K562 (cell line): ENCODE results near the gene TMEM38B. TPM values are rescaled to one million over a fixed set of nuclear protein-coding genes. Genes with fewer than 3 reads are reported as not detected.
"Not testable (repeated sequence)": the region's sequence is repeated elsewhere in the genome, so short reads cannot be mapped to it uniquely, and the experiment has no call there.

Experiments used
- ATAC-seq: fragments of 200-7000 bp; cut with Tn5 transposase; 3 replicates; pipeline ENCODE4 v1.9.1; 2020; ENCODE audit warnings: moderate library complexity
- BruUV-seq: library from RNA; stranded (reverse); fragments of 400-500 nt; replicated peaks from 2 replicates; lab custom pipeline; 2021; lab: Mats Ljungman, UMichigan
- CTCF ChIA-PET: fragments of 300-600 bp; formaldehyde crosslinking; extraction: SDS; loops from one replicate; lab custom pipeline; 2021; ENCODE audit warnings: low intra/inter-chr PET ratio; lab: Yijun Ruan, JAX
- POLR2A ChIA-PET: fragments of 300-600, 350-650 bp; sonication (Branson Sonifier 250); formaldehyde crosslinking; extraction: SDS; loops from one replicate; lab custom pipeline; 2021; ENCODE audit warnings: antibody characterized with exemption, inconsistent platforms; lab: Yijun Ruan, JAX
- DNase-seq, 4 experiments: peaks; one replicate each; pipeline versions ENCODE4 v3.0.0 to v3.0.0-alpha.2; 2011 to 2018; ENCODE audit warnings: low spot score in 3 of 4, mixed read lengths in 3 of 4; ENCODE audit errors: extremely low read depth in 1 of 4
- FAIRE-seq: peaks from 2 replicates; lab custom pipeline; 2011; peaks lifted over from hg19 to GRCh38; lab: Jason Lieb, UNC
- H2AFZ ChIP-seq: 2 replicates; pipeline ENCODE4 v1.6.0; 2011; ENCODE audit warnings: low read depth, low read length, control low read depth, inconsistent platforms
- H3K27ac ChIP-seq: fragments of 200-600 bp; 3 replicates; pipeline ENCODE4 v1.8.0; 2011; ENCODE audit warnings: low read depth, mild to moderate bottlenecking, control low read depth, inconsistent platforms, low read length, moderate library complexity, mixed read lengths; ENCODE audit errors: extremely low read depth
- H3K27me3 ChIP-seq, 2 experiments: fragments of 300-600 bp in 1 of 2; 2 replicates in 1 of 2; 3 replicates in 1 of 2; pipeline versions ENCODE4 v1.6.0 to v1.8.0; 2011; ENCODE audit warnings: inconsistent platforms in 2 of 2, low read length in 2 of 2, mild to moderate bottlenecking in 1 of 2, mixed read lengths in 1 of 2, moderate library complexity in 1 of 2; ENCODE audit not compliant: control insufficient read depth in 2 of 2, insufficient read depth in 2 of 2
- H3K36me3 ChIP-seq: fragments of 300-600 bp; 3 replicates; pipeline ENCODE4 v1.8.0; 2011; ENCODE audit warnings: mild to moderate bottlenecking, low read length, inconsistent platforms; ENCODE audit not compliant: control insufficient read depth, insufficient read depth
- H3K4me1 ChIP-seq, 2 experiments: fragments of 200-600 bp in 1 of 2; replicated peaks in 1 of 2; 2 replicates in 1 of 2; 3 replicates in 1 of 2; pipeline versions ENCODE4 v1.5.1 to v1.8.0; 2011; ENCODE audit warnings: inconsistent platforms in 2 of 2, low read length in 2 of 2, mild to moderate bottlenecking in 1 of 2, mixed read lengths in 1 of 2, moderate library complexity in 1 of 2; ENCODE audit not compliant: control insufficient read depth in 2 of 2, insufficient read depth in 2 of 2
- H3K4me2 ChIP-seq: 2 replicates; pipeline ENCODE4 v1.6.1; 2011; ENCODE audit warnings: low read length, control low read depth, inconsistent platforms, mixed read lengths; ENCODE audit not compliant: insufficient read depth
- H3K4me3 ChIP-seq: fragments of 200-600 bp; sonication (generic), shearing (Covaris generic); 2 replicates; pipeline ENCODE4 v1.5.1; 2016; ENCODE audit warnings: control low read depth, inconsistent platforms
- H3K79me2 ChIP-seq: fragments of 200-600 bp; 3 replicates; pipeline ENCODE4 v1.8.0; 2011; ENCODE audit warnings: low read length, inconsistent platforms; ENCODE audit not compliant: control insufficient read depth, insufficient read depth
- H3K9ac ChIP-seq, 2 experiments: 2 replicates each; pipeline versions ENCODE4 v1.6.0 to v1.6.1; 2011; ENCODE audit warnings: low read depth in 2 of 2, low read length in 2 of 2, control low read depth in 1 of 2, inconsistent platforms in 1 of 2, mild to moderate bottlenecking in 1 of 2, mixed read lengths in 1 of 2; ENCODE audit not compliant: insufficient read depth in 1 of 2
- H3K9me1 ChIP-seq: one replicate; pipeline ENCODE4 v1.6.0; 2011; ENCODE audit warnings: inconsistent platforms, mild to moderate bottlenecking, low read length, moderate library complexity; ENCODE audit not compliant: control insufficient read depth, insufficient read depth
- H3K9me3 ChIP-seq: replicated peaks from 2 replicates; pipeline ENCODE4 v1.5.1; 2011; ENCODE audit warnings: low read depth, low read length, inconsistent platforms; ENCODE audit not compliant: control insufficient read depth, insufficient read depth
- H4K20me1 ChIP-seq: replicated peaks from 2 replicates; pipeline ENCODE4 v1.6.1; 2011; ENCODE audit warnings: low read length, inconsistent platforms, mixed read lengths; ENCODE audit not compliant: control insufficient read depth, insufficient read depth
- ARID1B ChIP-seq: fragments of 450-650 bp; IDR thresholded peaks from 2 replicates; pipeline ENCODE4 v1.6.1; 2016; ENCODE audit warnings: antibody characterized with exemption, mild to moderate bottlenecking, inconsistent platforms
- MEIS2 ChIP-seq: fragments of 450-650 bp; IDR thresholded peaks from 2 replicates; pipeline ENCODE4 v1.6.1; 2014; ENCODE audit warnings: mild to moderate bottlenecking; ENCODE audit not compliant: partially characterized antibody
- SMARCE1 ChIP-seq: fragments of 450-650 bp; IDR thresholded peaks from 2 replicates; pipeline ENCODE4 v1.7.1; 2016; ENCODE audit warnings: mild to moderate bottlenecking
- SOX6 ChIP-seq: fragments of 450-650 bp; IDR thresholded peaks from 2 replicates; pipeline ENCODE4 v1.6.1; 2014; ENCODE audit warnings: mild to moderate bottlenecking
- SPI1 ChIP-seq: IDR thresholded peaks from 2 replicates; pipeline ENCODE4 v1.6.1; 2011; ENCODE audit warnings: low read depth, low read length, control low read depth, borderline replicate concordance
- TEAD1 ChIP-seq, 2 experiments: fragments of 450-650 bp in 1 of 2; sonication (generic) in 1 of 2; formaldehyde crosslinking; IDR thresholded peaks; 2 replicates each; pipeline versions ENCODE4 v1.4.0 to v1.8.0; 2020 to 2022; ENCODE audit warnings: mild to moderate bottlenecking in 2 of 2, missing genetic modification reagents in 1 of 2
- TEAD2 ChIP-seq: fragments of 450-650 bp; IDR thresholded peaks from 2 replicates; pipeline ENCODE4 v1.6.1; 2016; ENCODE audit warnings: missing genetic modification characterization, control low read depth, missing compliant biosample characterization
- TEAD4 ChIP-seq, 2 experiments: sonication (generic) in 1 of 2; formaldehyde crosslinking in 1 of 2; IDR thresholded peaks; 2 replicates each; pipeline versions ENCODE4 v1.6.1 to v1.8.0; 2012 to 2022; ENCODE audit warnings: borderline replicate concordance in 1 of 2, inconsistent platforms in 1 of 2, low read length in 1 of 2, mild to moderate bottlenecking in 1 of 2, missing genetic modification reagents in 1 of 2
- WGBS: fragments of 100-300 bp; shearing (Covaris generic); methylation state at CpG from one replicate; pipeline ENCODE4 v1.1.6; 2016; ENCODE audit warnings: low coverage, mixed read lengths; ENCODE audit not compliant: insufficient coverage; ENCODE audit errors: missing lambda C conversion rate; 5-methylcytosine and 5-hydroxymethylcytosine counted together
- in situ Hi-C: fragments of 300-500 bp; cut with MboI; formaldehyde crosslinking; loops from 4 replicates; pipeline ENCODE4 v1.15.0; 2018; ENCODE audit warnings: inconsistent platforms, mixed read lengths
- intact Hi-C: fragments of 100-400 bp; cut with micrococcal nuclease; formaldehyde crosslinking; loops from 2 replicates; pipeline ENCODE4 v1.14.2; 2022
- polyA plus RNA-seq, 8 experiments: library from polyadenylated mRNA; depleted of rRNA in 4 of 8; stranded (reverse) in 5 of 8; unstranded in 3 of 8; fragments of >200 nt; fragmentation: Nextera tagmentation in 2 of 8; fragmentation: Illumina TruSeq in 1 of 8; extraction: Ambion mirVana in 2 of 8; extraction: Trizol in 1 of 8; gene quantifications; 2 replicates each; pipeline versions ENCODE4 v1.2.1 to v1.2.3, GENCODE V29; 2011 to 2014; ENCODE audit warnings: inconsistent platforms in 1 of 8, missing spikeins in 1 of 8
- total RNA-seq, 7 experiments: library from RNA; depleted of rRNA in 6 of 7; stranded (reverse); fragments of >200 nt in 6 of 7; fragmentation: Illumina TruSeq in 2 of 7; extraction: Trizol in 2 of 7; gene quantifications; 2 replicates each; pipeline versions ENCODE4 v1.2.1 to v1.2.3, GENCODE V29; 2011 to 2021; ENCODE audit warnings: low replicate concordance in 1 of 7

Gene TMEM38B
- total and polyA plus RNA-seq, 9 of the 15 experiments (the other 6 are each of a cell fraction or from before 2014, with no cell fraction given): 26.0 to 57.5 (median 38.5) TPM

- intact Hi-C loops; POLR2A ChIA-PET; DNase-seq; H3K9me1 ChIP-seq; H3K36me3 ChIP-seq; H3K27me3 ChIP-seq; H3K4me1 ChIP-seq; BruUV-seq; H4K20me1 ChIP-seq; FAIRE-seq; in situ Hi-C loops; H3K9me3 ChIP-seq; TF ChIP-seq TEAD4 (CRISPR knock-in tag; IDR thresholded peaks at IDR 0.05; ENCODE audit: borderline replicate concordance): not testable (repeated sequence)
- ATAC-seq: peak; percentile 89
- Histone ChIP-seq H3K79me2 (peaks cover 22% of the 10 kb centered on the region), H2AFZ (peak overlapping the region; percentile 82), H3K9ac (peak overlapping the region in 1 of 2 experiments; percentile 67; a peak in 2 of 4 replicates), H3K4me2 (peak overlapping the region; percentile 71), H3K4me3 (peak overlapping the region; percentile 52), H3K27ac (peak overlapping the region; percentile 92; the same call in 2 of the 3 replicates)
- TF ChIP-seq TEAD4 (IDR thresholded peaks at IDR 0.05; ENCODE audit: low read length) (peak; percentile 44; the same call in 1 of the 2 replicates), TEAD2 (tag) (peak; percentile 30; the same call in 1 of the 2 replicates), TEAD1 (CRISPR knock-in tag; IDR thresholded peaks at IDR 0.05) (peak in 1 of 2 experiments; percentile 94; a peak in 2 of 4 replicates)
- WGBS: 78% methylated on average over 6 of the region's 6 CpGs
- CTCF ChIA-PET: interaction anchor here (0.6 kb wide), 1 partner anchor 19 kb away, joined by 3 read pairs; no protein-coding TSS in a partner anchor
These were observed 89.1 kb downstream of the TMEM38B start for GRCh38 chr9:105783495-105783872.

GRCh38 chr9:105786796-105787195 lies 92.5 kb downstream of the TMEM38B start:
- H3K4me1 ChIP-seq, H3K9me1 ChIP-seq, in situ Hi-C loops, intact Hi-C loops, POLR2A ChIA-PET, H2AFZ ChIP-seq, ATAC-seq, H3K27me3 ChIP-seq, CTCF ChIA-PET, H3K9me3 ChIP-seq, H3K36me3 ChIP-seq, H3K27ac ChIP-seq, BruUV-seq, H3K4me2 ChIP-seq, DNase-seq, H4K20me1 ChIP-seq, H3K9ac ChIP-seq, H3K4me3 ChIP-seq, FAIRE-seq: not testable (repeated sequence)
- WGBS: 0% methylated on average over 2 of the region's 2 CpGs
- TF ChIP-seq SMARCE1 (peak; percentile 73; the same call in 1 of the 2 replicates), SPI1 (peak; percentile 31; the same call in 1 of the 2 replicates), SOX6 (peak; percentile 67; the same call in 1 of the 2 replicates), MEIS2 (peak; percentile 50), ARID1B (0 out of 2 replicates have a peak, but pooled peaks have one; percentile 16)
- H3K79me2 ChIP-seq: peaks cover 22% of the 10 kb centered on the region
